H1 (cell line): ENCODE data around the gene ING5. TPM values are rescaled to one million over a fixed set of nuclear protein-coding genes. Genes with fewer than 3 reads are reported as not detected.

ENCODE experiments used
- CHD1 ChIP-seq: IDR thresholded peaks from 2 replicates; pipeline ENCODE4 v1.6.1; 2012; ENCODE audit warnings: low read depth, low read length, improper control_type of control experiment
- CHD7 ChIP-seq: fragments of 300-600 bp; sonication (generic); IDR thresholded peaks from 2 replicates; pipeline ENCODE4 v1.7.1; 2012; ENCODE audit warnings: low read length, moderate library complexity, mild to moderate bottlenecking, inconsistent platforms; ENCODE audit not compliant: insufficient replicate concordance
- polyA plus RNA-seq, 7 experiments: library from polyadenylated mRNA; depleted of rRNA in 3 of 7; stranded (reverse) in 5 of 7; unstranded in 2 of 7; fragments of >200 nt in 5 of 7; fragments of 200-250 nt in 2 of 7; gene quantifications; 1 replicate in 5 of 7; 2 replicates in 1 of 7; 4 replicates in 1 of 7; pipeline versions ENCODE4 v1.2.1 to v1.2.3, GENCODE V29; 2011 to 2013; ENCODE audit warnings: missing spikeins in 2 of 7, mixed read lengths in 2 of 7
- total RNA-seq: library from RNA; stranded (reverse); fragmentation: NEBNext Ultra II Directional; extraction: Animal tissue kit (Norgen Biotek cat#: 25700); gene quantifications from 2 replicates; pipeline ENCODE4 v1.2.1, GENCODE V29; 2021

Gene ING5
- total and polyA plus RNA-seq, 2 of the 8 experiments (the other 6 are each of a cell fraction or from before 2014, with no cell fraction given): 41.5 to 47.4 TPM

- no peak for TF ChIP-seq CHD7
- no peak for TF ChIP-seq CHD1
Measured at GRCh38 chr2:241739651-241740050, 37.8 kb downstream of the ING5 start (continued).
